GM19397 (cell line): ENCODE measurements around the gene LLGL1.

Experiments
- ATAC-seq: cut with Tn5 transposase; IDR thresholded peaks from one replicate; pipeline ENCODE4 v1.9.1; 2021; ENCODE audit warnings: mild to moderate bottlenecking, moderate library complexity; ENCODE audit not compliant: unreplicated experiment

The LLGL1 gene

DNA sequence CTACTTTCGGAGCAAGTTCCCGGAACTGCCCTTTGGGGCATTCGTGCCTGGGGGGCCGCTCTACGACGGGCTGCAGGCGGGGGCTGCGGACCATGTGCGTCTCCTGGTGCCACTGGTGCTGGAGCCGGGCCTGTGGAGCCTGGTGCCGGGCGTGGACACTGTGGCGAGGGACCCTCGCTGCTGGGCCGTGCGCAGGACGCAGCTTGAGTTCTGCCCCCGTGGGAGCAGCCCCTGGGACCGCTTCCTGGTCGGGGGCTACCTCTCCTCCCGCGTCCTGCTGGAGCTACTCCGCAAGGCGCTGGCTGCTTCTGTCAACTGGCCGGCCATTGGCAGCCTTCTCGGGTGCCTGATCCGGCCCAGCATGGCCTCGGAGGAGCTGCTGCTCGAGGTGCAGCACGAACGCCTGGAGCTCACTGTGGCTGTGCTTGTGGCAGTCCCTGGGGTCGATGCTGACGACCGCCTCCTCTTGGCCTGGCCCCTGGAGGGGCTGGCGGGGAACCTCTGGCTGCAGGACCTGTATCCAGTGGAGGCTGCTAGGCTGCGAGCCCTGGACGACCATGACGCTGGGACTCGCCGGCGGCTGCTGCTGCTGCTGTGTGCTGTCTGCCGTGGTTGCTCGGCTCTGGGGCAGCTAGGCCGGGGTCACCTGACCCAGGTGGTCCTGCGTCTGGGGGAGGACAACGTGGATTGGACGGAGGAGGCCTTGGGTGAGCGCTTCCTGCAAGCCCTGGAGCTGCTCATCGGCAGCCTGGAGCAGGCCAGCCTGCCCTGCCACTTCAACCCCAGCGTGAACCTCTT lies 38.6 kb downstream of the LLGL1 start:
- ATAC-seq = no peak

DNA sequence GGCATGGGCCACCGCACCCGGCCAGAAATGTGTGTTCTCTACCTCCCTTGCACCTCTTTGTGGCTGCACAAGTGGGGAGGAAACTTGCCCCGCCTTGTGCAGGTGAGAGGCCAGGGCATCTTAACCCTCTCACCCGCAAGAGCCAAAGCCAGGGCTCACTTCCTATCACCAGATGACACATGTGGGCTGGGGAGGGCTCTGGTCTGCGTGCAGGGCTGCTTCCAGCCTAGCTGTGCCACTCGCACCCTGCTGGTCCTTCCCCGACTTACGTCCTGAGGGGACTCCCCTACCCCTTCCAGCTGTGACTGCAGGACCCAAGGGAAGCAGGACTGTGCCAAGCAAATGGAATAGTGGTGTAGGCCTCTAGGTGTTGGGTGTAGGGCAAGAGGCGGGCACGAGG lies 41.9 kb downstream of the LLGL1 start:
- ATAC-seq = no peak

DNA sequence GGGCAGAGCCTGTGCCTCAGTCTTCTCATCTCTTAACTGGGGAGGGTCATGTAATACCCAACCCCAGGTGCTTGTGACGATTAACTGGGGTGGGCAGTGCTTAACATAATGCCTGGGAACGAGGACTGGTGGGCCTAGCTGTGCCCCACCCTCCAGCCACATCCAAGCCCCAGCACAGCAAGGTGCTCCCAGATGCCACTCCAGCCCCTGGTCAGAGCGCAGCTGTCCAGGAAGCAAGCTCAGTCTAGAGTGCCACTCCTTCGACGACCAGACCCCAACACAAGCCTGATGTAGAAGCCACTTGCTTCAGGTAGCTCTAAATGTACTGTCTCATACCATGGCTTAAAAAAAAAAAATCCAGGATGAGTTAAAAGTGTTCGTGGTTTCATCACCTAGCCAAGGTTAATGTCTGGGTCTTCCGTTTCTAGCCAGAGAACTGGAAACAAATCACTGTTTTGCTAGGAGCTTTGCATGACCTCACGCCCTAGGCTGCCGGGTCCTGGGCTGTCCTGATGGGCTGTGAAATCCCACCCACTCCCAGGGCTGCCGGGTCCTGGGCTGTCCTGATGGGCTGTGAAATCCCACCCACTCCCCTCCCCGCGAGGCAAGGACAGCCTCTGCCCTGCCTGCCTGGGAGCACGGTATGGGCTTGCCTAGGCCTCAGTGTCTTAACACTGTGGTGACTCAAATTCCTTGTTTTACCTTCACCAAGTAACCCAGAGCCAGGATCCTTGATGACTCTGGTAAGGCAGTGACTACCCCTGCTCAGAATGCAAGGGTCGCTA lies 42.7 kb downstream of the LLGL1 start:
- ATAC-seq = no peak

DNA sequence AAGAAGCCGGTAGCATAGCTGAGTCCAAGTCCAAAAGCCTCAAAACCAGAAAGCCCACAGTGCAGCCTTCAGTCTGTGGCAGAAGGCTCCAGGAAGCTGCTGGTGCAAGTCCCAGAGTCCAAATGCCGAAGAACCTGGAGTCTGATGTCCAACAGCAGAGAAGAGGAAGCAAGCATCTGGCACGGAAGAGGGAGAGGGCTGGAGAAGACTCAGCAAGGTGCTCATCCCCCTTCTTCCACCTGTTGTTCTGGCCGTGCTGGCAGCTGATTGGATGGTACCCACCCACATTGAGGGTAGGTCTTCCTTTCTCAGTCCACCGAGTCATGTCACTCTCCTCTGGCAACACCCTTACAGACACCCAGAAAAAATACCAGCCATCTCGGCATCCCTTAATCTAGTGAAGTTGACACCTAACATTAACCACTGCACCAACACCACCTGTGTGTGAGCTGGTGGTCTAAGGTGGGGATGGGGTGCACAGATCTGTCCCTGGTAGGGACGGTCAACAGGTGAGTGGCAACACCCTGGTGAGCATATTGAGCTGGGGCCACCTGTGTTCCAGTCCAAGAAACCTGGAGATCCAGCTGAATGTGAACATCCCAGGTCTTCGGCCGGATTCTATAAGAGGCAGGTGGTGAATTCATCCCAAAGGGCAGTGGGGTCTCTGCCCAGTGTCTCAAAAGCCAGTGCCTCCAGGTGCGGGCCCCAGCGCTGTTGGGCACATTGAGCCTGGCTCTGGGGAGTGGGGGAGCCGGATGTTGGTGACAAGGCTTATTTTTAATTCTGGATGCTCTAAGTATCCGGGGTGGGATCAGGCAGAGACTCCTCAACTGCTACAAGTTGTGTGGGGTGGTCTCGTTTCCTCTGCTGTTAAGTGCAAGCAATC lies 44.9 kb downstream of the LLGL1 start:
- no peak for ATAC-seq

DNA sequence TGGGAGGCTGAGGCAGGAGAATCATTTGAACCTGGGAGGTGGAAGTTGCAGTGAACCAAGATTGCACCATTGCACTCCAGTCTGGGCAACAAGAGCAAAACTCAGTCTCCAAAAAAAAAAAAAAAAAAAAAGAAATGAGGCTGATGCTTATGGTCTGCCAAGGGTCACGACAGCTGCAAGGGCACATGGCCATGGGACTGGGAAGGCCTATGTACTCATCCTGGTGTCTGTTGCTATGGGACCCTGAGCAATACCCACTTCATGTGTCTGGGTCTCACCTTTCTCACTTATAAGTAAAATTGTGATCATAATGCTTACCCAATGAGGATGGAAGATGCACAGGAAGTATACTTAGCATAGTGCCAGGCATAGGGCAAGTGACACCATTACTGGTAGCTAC lies 51.6 kb downstream of the LLGL1 start:
- ATAC-seq = no peak

DNA sequence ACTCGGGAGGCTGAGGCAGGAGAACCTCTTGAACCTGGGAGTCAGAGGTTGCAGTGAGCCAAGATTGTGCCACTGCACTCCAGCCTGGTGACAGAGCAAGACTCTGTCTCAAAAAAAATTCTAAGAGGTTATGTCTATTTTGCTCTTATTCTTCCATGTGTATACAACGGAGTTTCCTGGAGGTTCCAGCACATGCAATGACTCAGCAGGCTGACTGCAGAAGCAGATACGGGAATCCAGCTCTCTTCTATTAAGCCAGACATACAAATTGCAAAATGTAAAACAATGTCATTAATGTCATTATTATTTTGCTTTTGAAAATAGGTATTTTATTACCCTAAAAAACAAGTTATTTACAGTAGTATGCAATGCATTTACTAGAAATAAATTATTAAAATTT lies 53.4 kb downstream of the LLGL1 start:
- no peak for ATAC-seq

DNA sequence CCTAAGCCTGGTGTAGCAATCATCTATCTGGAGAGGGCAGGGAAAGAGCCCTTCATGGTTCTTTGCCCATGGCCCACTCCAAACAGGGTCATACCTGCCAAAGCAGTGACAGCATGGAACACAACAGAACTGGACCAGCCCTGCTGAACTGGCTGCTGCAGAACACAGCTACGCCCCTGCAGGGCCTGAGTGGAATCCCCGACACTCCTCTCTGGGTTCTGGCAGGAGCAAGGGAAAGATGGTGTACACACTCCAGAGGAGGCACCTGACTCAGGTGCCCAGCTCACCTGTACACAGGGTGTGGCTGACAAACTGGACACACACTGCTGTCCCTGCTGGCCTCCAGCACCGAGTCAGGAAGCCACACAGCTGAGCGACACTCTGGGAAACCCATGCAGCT lies 54.8 kb downstream of the LLGL1 start:
- ATAC-seq = no peak

DNA sequence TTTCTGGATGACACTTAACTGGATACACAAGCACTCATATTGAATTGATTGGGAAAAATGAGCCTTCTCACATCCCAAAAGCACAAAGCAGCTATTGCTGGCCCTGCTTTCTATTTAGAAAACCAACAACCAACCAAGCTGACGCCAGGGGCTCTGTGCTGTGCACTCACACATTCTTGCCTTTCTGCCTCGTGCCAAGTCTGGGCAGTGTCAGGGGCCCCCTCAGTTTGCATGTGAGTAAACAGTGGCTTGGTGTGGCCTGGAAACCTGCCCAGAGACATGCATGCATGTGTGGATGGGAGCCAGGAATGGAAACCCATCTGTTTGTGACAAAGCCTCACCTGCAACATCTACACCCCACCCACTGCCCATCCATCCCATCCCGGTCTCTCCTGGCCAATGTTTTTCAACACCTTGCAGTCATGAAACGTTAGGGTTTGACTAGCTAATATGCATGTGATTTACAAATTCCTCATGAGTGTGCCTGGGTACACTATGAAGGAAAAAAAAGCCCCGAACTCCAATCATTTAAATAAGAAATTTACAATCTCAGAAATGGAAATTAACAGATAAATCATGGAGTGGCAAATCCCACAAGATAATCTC lies 55.4 kb downstream of the LLGL1 start:
- ATAC-seq = no peak

DNA sequence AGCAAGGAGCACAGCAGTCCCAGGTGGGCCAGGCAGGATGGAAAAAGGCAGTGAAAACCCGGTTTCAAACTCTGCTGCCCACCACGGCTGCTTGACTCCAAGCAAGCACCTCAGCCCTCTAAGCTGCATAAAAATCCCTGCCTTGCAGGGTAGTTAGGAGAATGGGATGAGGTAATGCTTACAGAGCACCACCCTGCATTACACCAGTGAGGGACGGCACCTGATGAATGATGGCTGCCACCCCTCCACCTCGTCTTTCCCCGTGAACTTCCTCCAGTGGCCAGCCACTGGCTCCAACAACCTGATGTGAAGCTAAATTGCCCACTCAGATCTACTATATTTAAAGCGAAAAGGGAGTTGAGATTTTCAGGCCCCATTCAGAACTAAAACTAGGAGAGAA lies 56.4 kb downstream of the LLGL1 start:
- ATAC-seq = no peak

DNA sequence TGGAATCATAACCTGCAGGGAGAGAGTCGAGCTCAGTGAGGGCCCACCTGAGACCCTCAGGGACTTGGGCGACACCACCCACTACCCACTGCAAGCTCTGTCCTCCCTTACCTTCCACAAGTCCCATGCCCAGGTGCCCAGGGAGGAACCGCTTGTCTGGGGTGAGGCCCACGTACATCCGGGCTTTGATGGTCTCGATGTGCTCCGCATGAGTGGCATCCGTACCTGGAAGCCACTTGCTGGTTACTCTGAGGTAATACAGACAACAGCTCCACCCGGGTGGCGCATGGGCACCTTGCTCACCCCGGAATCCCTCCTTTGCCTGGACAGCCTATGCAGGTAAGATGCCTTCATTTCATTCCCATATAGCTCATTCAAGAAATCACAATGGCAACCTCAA lies 59.9 kb downstream of the LLGL1 start:
- no peak for ATAC-seq

DNA sequence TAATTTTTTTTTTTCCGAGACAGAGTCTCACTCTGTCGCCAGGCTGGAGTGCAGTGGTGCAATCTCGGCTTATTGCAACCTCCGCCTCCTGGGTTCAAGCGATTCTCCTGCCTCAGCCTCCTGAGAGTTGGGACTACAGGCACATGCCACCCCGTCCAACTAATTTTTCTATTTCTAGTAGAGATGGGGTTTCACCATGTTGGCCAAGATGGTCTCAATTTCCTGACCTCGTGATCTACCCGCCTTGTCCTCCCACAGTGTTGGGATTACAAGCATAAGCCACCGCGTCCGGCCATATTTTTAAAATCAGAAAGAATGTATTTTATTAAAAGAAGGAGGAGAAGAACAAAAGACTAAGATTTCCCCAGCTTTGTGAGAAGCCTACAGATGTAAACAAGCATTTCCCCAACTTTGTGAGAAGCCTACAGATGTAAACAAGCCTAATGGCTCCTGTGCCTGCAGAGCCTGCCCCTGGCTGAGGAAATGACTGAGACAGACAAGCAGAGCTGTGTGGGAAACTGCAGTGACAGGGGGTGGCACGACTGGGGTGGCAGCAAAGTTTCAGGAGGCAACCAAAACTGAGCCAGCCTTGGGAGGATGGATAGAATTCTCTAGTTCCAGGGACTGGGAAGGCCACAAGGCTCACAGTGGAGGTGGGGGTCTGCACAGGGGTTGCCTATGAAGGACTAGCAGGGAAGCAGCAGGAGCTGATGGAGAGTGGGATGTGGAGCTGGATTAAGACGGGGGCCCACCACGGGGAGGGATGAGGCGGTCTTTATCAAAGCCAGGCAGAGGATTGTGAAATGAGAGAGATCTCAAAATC lies 66.5 kb downstream of the LLGL1 start:
- ATAC-seq = no peak
